BJ (cell line): ENCODE measurements around the gene AGAP1. TPM values are rescaled to one million over a fixed set of nuclear protein-coding genes. Genes with fewer than 3 reads are reported as not detected.

Experiments
- CTCF ChIA-PET: fragments of 350-600 bp; formaldehyde crosslinking; extraction: SDS; loops from one replicate; lab custom pipeline; 2021; ENCODE audit warnings: antibody characterized with exemption, inconsistent platforms; lab: Yijun Ruan, JAX
- POLR2A ChIA-PET: fragments of 300-600 bp; sonication (Branson Sonifier 250); formaldehyde crosslinking; extraction: SDS; loops from one replicate; lab custom pipeline; 2021; ENCODE audit warnings: antibody characterized with exemption; lab: Charles Lee
- DNase-seq: peaks from one replicate; pipeline ENCODE4 v3.0.0-alpha.2; 2011; ENCODE audit warnings: low read depth
- H3K27me3 ChIP-seq: 2 replicates; pipeline ENCODE4 v1.6.0; 2011; ENCODE audit warnings: low read length; ENCODE audit not compliant: control insufficient read depth, insufficient read depth
- H3K36me3 ChIP-seq: 2 replicates; pipeline ENCODE4 v1.5.1; 2011; ENCODE audit warnings: low read length; ENCODE audit not compliant: control insufficient read depth, insufficient read depth
- H3K4me3 ChIP-seq: 2 replicates; pipeline ENCODE4 v1.5.1; 2011; ENCODE audit warnings: low read depth, mild to moderate bottlenecking, control low read depth, low read length
- polyA plus RNA-seq: library from polyadenylated mRNA; depleted of rRNA; stranded (reverse); fragments of >200 nt; gene quantifications from 2 replicates; pipeline ENCODE4 v1.2.3, GENCODE V29; 2011
- TF ChIP-seq, protein P1 (sequence below): IDR thresholded peaks from 2 replicates; pipeline ENCODE4 v1.5.1; 2011; ENCODE audit warnings: low read depth, mild to moderate bottlenecking, control low read depth, inconsistent platforms, low read length, moderate library complexity; ENCODE audit not compliant: insufficient read depth

AGAP1 gene
- polyA plus RNA-seq, 1 experiment = 14.9 TPM

DNA sequence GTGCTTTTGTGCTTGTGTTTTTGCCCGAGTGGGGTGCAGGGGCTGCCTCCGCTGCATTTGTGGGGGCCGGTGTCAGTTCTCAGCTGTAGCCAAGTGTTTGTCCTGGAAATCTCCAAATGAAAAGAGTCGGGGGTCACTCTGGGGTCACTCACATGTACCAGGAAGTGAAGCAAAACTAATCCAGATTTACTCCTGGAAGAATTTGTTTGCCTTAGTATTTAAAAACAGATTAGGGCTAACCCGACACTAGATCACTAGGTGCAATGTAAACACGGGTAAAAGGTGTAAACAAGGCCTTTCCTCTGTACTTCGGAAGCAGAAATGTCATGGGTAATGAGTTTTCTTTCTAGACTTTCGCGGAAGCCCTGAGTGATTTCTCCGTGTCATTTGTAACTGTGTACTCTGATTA, 624.0 kb downstream of the AGAP1 start:
- Histone ChIP-seq H3K36me3 (no peaks in the 10 kb centered on the region), H3K4me3 (no peak overlapping the region), H3K27me3 (no peaks in the 10 kb centered on the region)
- POLR2A ChIA-PET = no interaction called here
- DNase-seq = no peak
- CTCF ChIA-PET = no interaction called here
- TF ChIP-seq, protein P1, sequence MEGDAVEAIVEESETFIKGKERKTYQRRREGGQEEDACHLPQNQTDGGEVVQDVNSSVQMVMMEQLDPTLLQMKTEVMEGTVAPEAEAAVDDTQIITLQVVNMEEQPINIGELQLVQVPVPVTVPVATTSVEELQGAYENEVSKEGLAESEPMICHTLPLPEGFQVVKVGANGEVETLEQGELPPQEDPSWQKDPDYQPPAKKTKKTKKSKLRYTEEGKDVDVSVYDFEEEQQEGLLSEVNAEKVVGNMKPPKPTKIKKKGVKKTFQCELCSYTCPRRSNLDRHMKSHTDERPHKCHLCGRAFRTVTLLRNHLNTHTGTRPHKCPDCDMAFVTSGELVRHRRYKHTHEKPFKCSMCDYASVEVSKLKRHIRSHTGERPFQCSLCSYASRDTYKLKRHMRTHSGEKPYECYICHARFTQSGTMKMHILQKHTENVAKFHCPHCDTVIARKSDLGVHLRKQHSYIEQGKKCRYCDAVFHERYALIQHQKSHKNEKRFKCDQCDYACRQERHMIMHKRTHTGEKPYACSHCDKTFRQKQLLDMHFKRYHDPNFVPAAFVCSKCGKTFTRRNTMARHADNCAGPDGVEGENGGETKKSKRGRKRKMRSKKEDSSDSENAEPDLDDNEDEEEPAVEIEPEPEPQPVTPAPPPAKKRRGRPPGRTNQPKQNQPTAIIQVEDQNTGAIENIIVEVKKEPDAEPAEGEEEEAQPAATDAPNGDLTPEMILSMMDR = no peak

DNA sequence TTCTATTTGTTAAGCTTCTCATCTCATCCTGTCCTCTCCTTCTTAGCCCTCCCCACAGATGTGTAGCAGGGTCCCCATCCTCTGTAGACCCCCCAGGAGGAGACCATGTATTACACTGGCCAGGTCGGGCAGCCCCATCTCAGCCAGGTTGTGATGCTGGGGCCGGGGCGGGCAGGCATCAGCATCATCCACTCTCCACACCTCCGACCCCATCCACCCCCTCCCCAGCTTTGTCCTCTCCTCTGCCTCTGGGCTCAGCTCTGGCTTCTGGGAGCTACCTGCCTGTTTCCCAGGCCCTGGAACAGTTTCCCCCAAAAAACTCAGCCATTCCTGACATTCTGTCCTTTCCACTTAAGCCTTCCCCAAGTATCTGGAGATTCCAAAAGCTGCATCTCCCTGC, 625.2 kb downstream of the AGAP1 start:
- Histone ChIP-seq H3K4me3 (no peak overlapping the region), H3K36me3 (no peaks in the 10 kb centered on the region), H3K27me3 (no peaks in the 10 kb centered on the region)
- TF ChIP-seq, protein P1 = no peak
- CTCF ChIA-PET = no interaction called here
- POLR2A ChIA-PET = no interaction called here
- DNase-seq = no peak

DNA sequence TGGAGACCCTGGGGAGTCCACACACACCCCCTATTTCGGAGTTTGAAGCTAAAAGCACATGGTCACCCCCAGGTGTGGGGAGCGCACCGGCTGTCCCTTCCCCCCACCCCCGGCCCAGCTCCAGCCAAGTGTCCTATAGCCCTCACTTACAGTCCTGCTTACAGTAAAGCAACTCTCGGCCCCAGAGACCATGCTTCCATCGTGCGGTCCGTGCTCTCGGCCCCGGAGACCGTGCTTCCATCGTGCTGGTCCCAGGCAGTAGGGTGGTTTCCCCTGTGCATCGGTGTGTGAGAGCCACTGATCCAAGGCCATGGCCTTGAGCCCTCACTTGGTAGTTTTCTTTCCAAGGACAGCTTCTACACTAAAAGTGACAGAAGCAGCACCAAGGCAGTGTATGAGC, 625.6 kb downstream of the AGAP1 start:
- H3K27me3 ChIP-seq = no peaks in the 10 kb centered on the region
- CTCF ChIA-PET = interaction anchor here (0.7 kb wide), 1 partner anchor 13 kb away, joined by 3 read pairs; no protein-coding TSS in a partner anchor
- H3K4me3 ChIP-seq = no peak overlapping the region
- TF ChIP-seq, protein P1 = no peak
- POLR2A ChIA-PET = no interaction called here
- no peak for DNase-seq
- H3K36me3 ChIP-seq = no peaks in the 10 kb centered on the region

DNA sequence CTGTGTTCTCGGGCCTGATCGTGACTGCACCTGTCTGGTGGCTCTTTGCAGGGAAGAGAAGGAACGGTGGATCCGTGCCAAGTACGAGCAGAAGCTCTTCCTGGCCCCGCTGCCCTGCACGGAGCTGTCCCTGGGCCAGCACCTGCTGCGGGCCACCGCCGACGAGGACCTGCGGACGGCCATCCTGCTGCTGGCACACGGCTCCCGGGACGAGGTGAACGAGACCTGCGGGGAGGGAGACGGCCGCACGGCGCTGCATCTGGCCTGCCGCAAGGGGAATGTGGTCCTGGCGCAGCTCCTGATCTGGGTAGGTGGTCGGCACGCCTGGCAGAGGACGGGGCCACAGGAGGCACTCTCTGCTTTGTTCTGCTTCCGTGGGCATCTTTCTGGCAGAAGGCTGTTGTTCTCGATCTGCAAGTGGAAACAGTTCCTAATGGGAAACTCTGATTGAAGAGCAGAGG, 626.3 kb downstream of the AGAP1 start:
- ChIA-PET CTCF (no interaction called here), POLR2A (no interaction called here)
- H3K4me3 ChIP-seq = no peak overlapping the region
- DNase-seq = no peak
- TF ChIP-seq, protein P1 = no peak
- no peaks in the 10 kb centered on the region for H3K36me3 ChIP-seq
- no peaks in the 10 kb centered on the region for H3K27me3 ChIP-seq

DNA sequence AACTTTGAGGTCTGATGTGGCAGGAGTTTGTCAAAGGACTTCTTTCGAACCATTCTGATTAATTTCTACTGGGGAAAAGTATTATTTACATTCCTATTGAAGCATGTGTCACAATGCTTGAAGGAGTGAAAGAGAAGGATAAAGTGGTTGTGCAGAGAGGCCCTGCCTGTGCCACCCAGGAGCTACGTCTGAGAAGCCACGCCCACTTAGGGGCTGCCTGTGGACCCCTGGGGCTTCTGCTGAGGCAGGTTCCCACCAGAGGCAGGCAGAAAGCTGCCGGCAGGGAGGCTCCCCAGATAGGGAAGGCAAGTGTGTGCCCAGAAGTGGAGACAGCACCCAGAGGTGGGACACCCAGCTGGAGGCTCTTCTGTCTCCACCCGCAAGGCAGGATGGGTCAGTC, 627.0 kb downstream of the AGAP1 start:
- TF ChIP-seq, protein P1 = no peak
- H3K4me3 ChIP-seq = no peak overlapping the region
- H3K36me3 ChIP-seq = no peaks in the 10 kb centered on the region; the same call in 1 of the 2 replicates
- ChIA-PET POLR2A (no interaction called here), CTCF (no interaction called here)
- no peaks in the 10 kb centered on the region for H3K27me3 ChIP-seq
- no peak for DNase-seq
